ENCODE data around the gene CGAS. TPM values are rescaled to one million over a fixed set of nuclear protein-coding genes. Genes with fewer than 3 reads are reported as not detected.
A peak's percentile ranks its signal among the peaks of the same experiment; 100 is the strongest.

Gene CGAS
- total and polyA plus RNA-seq, 5 donors from 2014 or later, result 9.0 to 24.2 (median 12.8) TPM

DNA sequence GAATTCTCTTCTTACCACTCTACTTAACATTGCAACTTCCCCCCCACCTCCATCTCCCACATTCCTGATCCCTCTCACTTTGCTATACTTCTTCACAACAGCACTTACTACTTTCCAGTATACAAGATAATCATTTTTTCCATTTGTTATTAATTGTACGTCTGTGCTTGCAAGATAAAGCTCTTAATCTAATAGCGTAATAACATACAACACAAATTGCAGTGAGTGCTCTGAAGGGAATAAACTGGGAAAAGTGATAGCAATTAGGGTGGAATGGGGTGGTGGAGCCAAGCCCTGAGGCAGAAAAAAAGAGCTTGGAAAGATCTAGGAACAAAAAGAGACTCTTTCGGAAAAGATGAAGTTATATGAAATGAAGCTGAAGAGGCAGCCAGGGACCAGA, 8.5 kb downstream of the CGAS start:
- Mint-ChIP-seq H3K36me3 (peaks cover 45% of the 10 kb centered on the region), H3K4me3 (peak overlapping the region in 1 of 4 donors; percentile 34), H3K27ac (peak overlapping the region in 2 of 3 donors; percentile 64 to 76), H3K4me1 (peaks cover 25 to 54% (median 42%) of the 10 kb centered on the region in 4 donors), H3K27me3 (no peaks in the 10 kb centered on the region), H3K9me3 (peaks cover 0 to 1% (median 0%) of the 10 kb centered on the region in 7 donors)
- H3K36me3 ChIP-seq (ENCODE audit: control insufficient read depth, insufficient read depth, low read length), result peaks cover 43% of the 10 kb centered on the region
- H3K4me1 ChIP-seq (ENCODE audit: control insufficient read depth, insufficient read depth, low read length, poor library complexity, severe bottlenecking), result peaks cover 18% of the 10 kb centered on the region
- H3K27ac ChIP-seq (ENCODE audit: insufficient read depth, low read length, poor library complexity, severe bottlenecking), result no peak overlapping the region
- no peak overlapping the region for H3K4me3 ChIP-seq (ENCODE audit: low read depth, low read length)
- H3K27me3 ChIP-seq (ENCODE audit: control insufficient read depth, insufficient read depth, low read length), result no peaks in the 10 kb centered on the region
- H3K9me3 ChIP-seq (ENCODE audit: control insufficient read depth in 2 of 2, low read length in 2 of 2), result no peaks in the 10 kb centered on the region
- DNase-seq (no peak), ATAC-seq (ENCODE audit: low read depth in 2 of 2) (no peak)

DNA sequence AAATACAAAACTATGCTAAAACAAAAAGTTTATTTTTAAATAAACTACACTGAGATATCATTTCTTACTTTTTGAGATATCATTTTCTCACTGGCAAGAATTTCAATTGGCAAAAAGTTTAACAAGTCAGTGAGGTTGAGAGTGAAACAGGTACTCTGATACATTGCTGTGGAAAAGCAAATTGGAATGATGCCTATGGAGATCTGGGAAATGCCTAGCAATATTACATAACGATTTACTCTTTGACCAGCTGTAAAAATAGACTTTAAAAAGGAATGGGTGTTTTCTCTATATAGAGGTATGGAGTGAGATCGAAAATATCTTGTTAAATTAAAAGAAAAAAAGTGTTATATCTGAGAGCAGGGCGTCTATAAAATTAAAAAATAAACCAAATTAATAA, 16.9 kb downstream of the CGAS start:
- Histone ChIP-seq H3K36me3 (ENCODE audit: control insufficient read depth, insufficient read depth, low read length) (peaks cover 50% of the 10 kb centered on the region), H3K27me3 (ENCODE audit: control insufficient read depth, insufficient read depth, low read length) (no peaks in the 10 kb centered on the region), H3K4me3 (ENCODE audit: low read depth, low read length) (no peak overlapping the region), H3K4me1 (ENCODE audit: control insufficient read depth, insufficient read depth, low read length, poor library complexity, severe bottlenecking) (no peaks in the 10 kb centered on the region), H3K27ac (ENCODE audit: insufficient read depth, low read length, poor library complexity, severe bottlenecking) (no peak overlapping the region), H3K9me3 (ENCODE audit: control insufficient read depth in 2 of 2, low read length in 2 of 2) (no peaks in the 10 kb centered on the region)
- peaks cover 30% of the 10 kb centered on the region for H3K36me3 Mint-ChIP-seq
- H3K4me1 Mint-ChIP-seq, result peaks cover 6 to 21% (median 15%) of the 10 kb centered on the region in 4 donors
- H3K27me3 Mint-ChIP-seq, result no peaks in the 10 kb centered on the region
- H3K4me3 Mint-ChIP-seq, result no peak overlapping the region
- H3K27ac Mint-ChIP-seq, result no peak overlapping the region
- ATAC-seq (ENCODE audit: low read depth in 2 of 2), result no peak
- DNase-seq, result no peak
- no peaks in the 10 kb centered on the region for H3K9me3 Mint-ChIP-seq

DNA sequence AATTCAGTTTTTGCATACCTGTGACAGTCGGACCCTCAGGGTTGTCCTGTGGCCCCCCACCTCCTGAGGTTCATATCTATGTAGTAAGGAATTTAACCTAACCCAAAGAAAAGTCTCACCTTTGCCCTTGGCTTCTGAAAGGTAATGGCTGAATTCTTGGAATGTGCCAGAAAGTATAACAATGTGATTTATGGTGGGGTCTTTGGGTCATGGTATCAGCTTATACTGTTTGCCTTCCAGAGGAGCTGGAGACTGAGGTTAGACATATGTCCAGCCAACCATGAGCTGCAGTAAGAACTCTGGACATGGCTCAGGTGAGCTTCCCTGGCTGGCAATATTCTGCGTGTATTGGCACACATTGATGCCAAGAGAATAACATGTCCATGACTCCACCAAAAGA, 30.6 kb downstream of the CGAS start:
- Mint-ChIP-seq H3K27me3 (no peaks in the 10 kb centered on the region), H3K4me1 (peaks cover 0 to 32% (median 20%) of the 10 kb centered on the region in 4 donors), H3K4me3 (peak overlapping the region in 2 of 4 donors; percentile 46 to 70), H3K36me3 (peaks cover 19% of the 10 kb centered on the region), H3K9me3 (no peaks in the 10 kb centered on the region), H3K27ac (peak overlapping the region; percentile 90 to 98 (median 92))
- DNase-seq, result no peak
- Histone ChIP-seq H3K4me3 (ENCODE audit: low read depth, low read length) (peak overlapping the region; percentile 71), H3K9me3 (ENCODE audit: control insufficient read depth in 2 of 2, low read length in 2 of 2) (no peaks in the 10 kb centered on the region), H3K36me3 (ENCODE audit: control insufficient read depth, insufficient read depth, low read length) (peaks cover 14% of the 10 kb centered on the region), H3K27ac (ENCODE audit: insufficient read depth, low read length, poor library complexity, severe bottlenecking) (peak overlapping the region; percentile 86), H3K4me1 (ENCODE audit: control insufficient read depth, insufficient read depth, low read length, poor library complexity, severe bottlenecking) (peaks cover 24% of the 10 kb centered on the region), H3K27me3 (ENCODE audit: control insufficient read depth, insufficient read depth, low read length) (no peaks in the 10 kb centered on the region)
- no peak for ATAC-seq (ENCODE audit: low read depth in 2 of 2)

DNA sequence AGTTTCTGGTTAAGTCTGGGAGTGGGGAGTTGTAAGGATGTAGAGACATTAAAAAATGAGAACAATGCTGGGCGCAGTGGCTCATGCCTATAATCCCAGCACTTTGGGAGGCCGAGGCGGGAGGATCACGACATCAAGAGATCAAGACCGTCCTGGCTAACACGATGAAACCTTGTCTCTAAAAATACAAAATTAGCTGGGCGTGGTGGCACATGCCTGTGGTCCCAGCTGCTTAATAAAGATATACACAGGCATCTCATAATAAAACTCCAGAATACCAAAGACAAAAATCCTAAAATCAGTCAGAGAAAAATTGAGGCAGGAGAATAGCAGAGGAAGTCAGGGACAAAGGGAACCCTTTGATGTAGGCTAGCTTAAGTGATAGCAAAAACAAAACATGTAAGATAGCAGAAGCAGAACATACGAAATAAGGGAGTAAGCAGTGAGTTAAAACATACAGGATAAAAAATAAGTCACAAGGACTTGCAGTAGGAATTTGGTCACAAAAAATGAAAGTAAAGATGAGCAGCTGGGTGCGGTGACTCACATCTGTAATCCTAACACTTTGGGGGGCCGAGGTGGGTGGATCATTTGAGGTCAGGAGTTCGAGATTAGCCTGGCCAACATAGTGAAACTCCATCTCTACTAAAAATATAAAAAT, 33.9 kb downstream of the CGAS start:
- ATAC-seq (ENCODE audit: low read depth in 2 of 2), result no peak

DNA sequence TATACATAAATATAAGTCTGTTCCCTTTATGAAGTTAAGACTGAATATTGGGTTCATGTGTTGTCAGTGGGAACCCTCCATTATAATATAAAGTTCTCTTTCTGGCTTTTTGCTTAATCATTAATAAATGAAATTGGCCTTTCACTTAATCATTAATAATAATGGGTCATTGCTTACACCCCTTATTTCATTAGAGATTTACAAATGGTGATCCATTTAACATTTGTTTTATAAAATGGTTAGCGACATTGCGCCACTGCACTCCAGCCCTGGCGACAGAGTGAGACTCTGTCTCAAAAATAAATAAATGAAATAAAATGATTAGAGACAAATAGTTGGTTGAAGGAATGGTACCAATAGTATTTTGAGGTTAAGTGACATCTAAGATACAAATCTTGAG, 39.0 kb downstream of the CGAS start:
- H3K27me3 Mint-ChIP-seq, result no peaks in the 10 kb centered on the region
- no peak for ATAC-seq (ENCODE audit: low read depth in 2 of 2)
- no peaks in the 10 kb centered on the region for H3K27me3 ChIP-seq (ENCODE audit: control insufficient read depth, insufficient read depth, low read length)
- no peaks in the 10 kb centered on the region for H3K4me1 ChIP-seq (ENCODE audit: control insufficient read depth, insufficient read depth, low read length, poor library complexity, severe bottlenecking)
- H3K36me3 ChIP-seq (ENCODE audit: control insufficient read depth, insufficient read depth, low read length), result peaks cover under 1% of the 10 kb centered on the region
- H3K4me3 ChIP-seq (ENCODE audit: low read depth, low read length), result no peak overlapping the region
- H3K4me3 Mint-ChIP-seq, result no peak overlapping the region
- no peak overlapping the region for H3K27ac ChIP-seq (ENCODE audit: insufficient read depth, low read length, poor library complexity, severe bottlenecking)
- DNase-seq, result no peak
- no peak overlapping the region for H3K27ac Mint-ChIP-seq
- peaks cover 14% of the 10 kb centered on the region for H3K36me3 Mint-ChIP-seq
- H3K9me3 Mint-ChIP-seq, result no peaks in the 10 kb centered on the region
- H3K4me1 Mint-ChIP-seq, result peaks cover 0 to under 1% (median 0%) of the 10 kb centered on the region in 4 donors
- H3K9me3 ChIP-seq (ENCODE audit: control insufficient read depth in 2 of 2, low read length in 2 of 2), result no peaks in the 10 kb centered on the region

More for the DNA sequence above, 33.9 kb downstream of the CGAS start:
- Mint-ChIP-seq H3K27ac (peak overlapping the region in 1 of 3 donors; percentile 39), H3K36me3 (peaks cover 21% of the 10 kb centered on the region), H3K9me3 (no peaks in the 10 kb centered on the region), H3K4me1 (peaks cover 0 to 21% (median 16%) of the 10 kb centered on the region in 4 donors), H3K4me3 (peak overlapping the region in 2 of 4 donors; percentile 39 to 70), H3K27me3 (no peaks in the 10 kb centered on the region)
- Histone ChIP-seq H3K4me3 (ENCODE audit: low read depth, low read length) (no peak overlapping the region), H3K27me3 (ENCODE audit: control insufficient read depth, insufficient read depth, low read length) (no peaks in the 10 kb centered on the region), H3K4me1 (ENCODE audit: control insufficient read depth, insufficient read depth, low read length, poor library complexity, severe bottlenecking) (peaks cover 21% of the 10 kb centered on the region), H3K27ac (ENCODE audit: insufficient read depth, low read length, poor library complexity, severe bottlenecking) (no peak overlapping the region), H3K36me3 (ENCODE audit: control insufficient read depth, insufficient read depth, low read length) (peaks cover 5% of the 10 kb centered on the region), H3K9me3 (ENCODE audit: control insufficient read depth in 2 of 2, low read length in 2 of 2) (no peaks in the 10 kb centered on the region)
- DNase-seq, result no peak

DNA sequence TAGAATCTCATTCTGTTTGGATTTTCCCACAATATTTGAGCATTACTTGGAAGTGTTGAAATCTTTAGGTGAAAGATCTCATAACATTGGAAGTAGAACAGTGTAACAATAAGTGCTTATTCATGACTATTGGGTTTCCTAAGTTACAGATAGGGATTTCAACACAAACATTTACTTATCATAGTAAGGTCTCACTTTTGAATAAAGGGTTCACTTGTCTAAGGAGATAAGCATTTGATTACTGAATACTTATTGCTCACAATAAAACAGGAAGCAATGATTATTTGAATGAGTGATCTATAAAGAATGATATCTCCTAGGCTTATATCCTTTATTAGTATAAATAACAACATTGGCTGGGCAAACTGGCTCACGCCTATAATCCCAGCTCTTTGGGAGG, 42.7 kb downstream of the CGAS start:
- Mint-ChIP-seq H3K9me3 (no peaks in the 10 kb centered on the region), H3K4me3 (no peak overlapping the region), H3K27ac (no peak overlapping the region), H3K4me1 (peaks cover 0 to 6% (median 0%) of the 10 kb centered on the region in 4 donors), H3K36me3 (no peaks in the 10 kb centered on the region), H3K27me3 (no peaks in the 10 kb centered on the region)
- ATAC-seq (ENCODE audit: low read depth in 2 of 2) (no peak), DNase-seq (no peak)
- H3K27ac ChIP-seq (ENCODE audit: insufficient read depth, low read length, poor library complexity, severe bottlenecking), result no peak overlapping the region
- H3K4me3 ChIP-seq (ENCODE audit: low read depth, low read length), result no peak overlapping the region
- H3K36me3 ChIP-seq (ENCODE audit: control insufficient read depth, insufficient read depth, low read length), result no peaks in the 10 kb centered on the region
- no peaks in the 10 kb centered on the region for H3K4me1 ChIP-seq (ENCODE audit: control insufficient read depth, insufficient read depth, low read length, poor library complexity, severe bottlenecking)
- H3K9me3 ChIP-seq (ENCODE audit: control insufficient read depth in 2 of 2, low read length in 2 of 2), result no peaks in the 10 kb centered on the region
- H3K27me3 ChIP-seq (ENCODE audit: control insufficient read depth, insufficient read depth, low read length), result no peaks in the 10 kb centered on the region

DNA sequence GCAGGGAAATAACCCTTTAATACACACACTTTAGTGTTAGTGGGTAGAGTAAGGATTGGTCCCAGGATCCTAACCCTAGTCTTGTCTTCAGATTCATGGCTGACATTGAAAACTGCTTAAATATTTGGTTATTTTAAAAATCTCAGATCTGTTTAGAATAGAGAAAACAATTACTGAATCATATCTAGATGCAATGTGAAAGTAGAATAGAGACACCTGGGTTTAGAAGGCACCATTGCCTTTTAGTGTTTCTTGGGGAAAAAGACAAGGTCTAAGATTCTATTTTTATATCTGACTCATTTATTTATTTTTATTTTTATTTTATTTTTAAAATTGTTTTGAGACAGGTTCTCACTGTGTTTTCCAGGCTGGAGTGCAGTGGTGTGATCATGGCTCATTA, 51.4 kb downstream of the CGAS start:
- no peak overlapping the region for H3K4me3 Mint-ChIP-seq
- H3K27ac Mint-ChIP-seq, result no peak overlapping the region
- no peak overlapping the region for H3K27ac ChIP-seq (ENCODE audit: insufficient read depth, low read length, poor library complexity, severe bottlenecking)
- no peaks in the 10 kb centered on the region for H3K9me3 ChIP-seq (ENCODE audit: control insufficient read depth in 2 of 2, low read length in 2 of 2)
- DNase-seq (no peak), ATAC-seq (ENCODE audit: low read depth in 2 of 2) (no peak)
- no peaks in the 10 kb centered on the region for H3K27me3 Mint-ChIP-seq
- H3K4me1 ChIP-seq (ENCODE audit: control insufficient read depth, insufficient read depth, low read length, poor library complexity, severe bottlenecking), result no peaks in the 10 kb centered on the region
- H3K4me1 Mint-ChIP-seq, result peaks cover 0 to 10% (median 1%) of the 10 kb centered on the region in 4 donors
- no peak overlapping the region for H3K4me3 ChIP-seq (ENCODE audit: low read depth, low read length)
- H3K36me3 ChIP-seq (ENCODE audit: control insufficient read depth, insufficient read depth, low read length), result no peaks in the 10 kb centered on the region
- no peaks in the 10 kb centered on the region for H3K36me3 Mint-ChIP-seq
- no peaks in the 10 kb centered on the region for H3K9me3 Mint-ChIP-seq
- no peaks in the 10 kb centered on the region for H3K27me3 ChIP-seq (ENCODE audit: control insufficient read depth, insufficient read depth, low read length)

DNA sequence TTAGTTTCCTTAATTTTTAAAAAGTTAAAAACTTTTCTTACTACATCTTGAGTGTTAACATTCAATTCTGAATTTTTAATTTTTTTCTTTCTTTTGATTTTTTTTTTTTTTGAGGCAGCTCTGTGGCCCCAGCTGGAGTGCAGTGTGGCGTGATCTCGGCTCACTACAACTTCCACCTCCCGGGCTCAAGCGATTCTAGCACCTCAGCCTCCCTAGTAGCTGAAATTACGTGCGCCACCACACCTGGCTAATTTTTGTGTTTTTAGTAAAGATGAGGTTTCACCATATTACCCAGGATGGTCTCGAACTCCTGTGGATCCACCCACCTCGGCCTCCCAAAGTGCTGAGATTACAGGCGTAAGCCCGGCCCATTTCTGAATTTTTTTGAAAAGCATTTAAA, 56.2 kb downstream of the CGAS start:
- Histone ChIP-seq H3K27ac (ENCODE audit: insufficient read depth, low read length, poor library complexity, severe bottlenecking) (no peak overlapping the region), H3K9me3 (ENCODE audit: control insufficient read depth in 2 of 2, low read length in 2 of 2) (no peaks in the 10 kb centered on the region), H3K4me1 (ENCODE audit: control insufficient read depth, insufficient read depth, low read length, poor library complexity, severe bottlenecking) (no peaks in the 10 kb centered on the region), H3K4me3 (ENCODE audit: low read depth, low read length) (no peak overlapping the region), H3K36me3 (ENCODE audit: control insufficient read depth, insufficient read depth, low read length) (no peaks in the 10 kb centered on the region), H3K27me3 (ENCODE audit: control insufficient read depth, insufficient read depth, low read length) (no peaks in the 10 kb centered on the region)
- Mint-ChIP-seq H3K36me3 (no peaks in the 10 kb centered on the region), H3K27me3 (no peaks in the 10 kb centered on the region), H3K4me3 (no peak overlapping the region), H3K9me3 (peaks cover 0 to 1% (median 0%) of the 10 kb centered on the region in 7 donors), H3K4me1 (peaks cover 6 to 27% (median 11%) of the 10 kb centered on the region in 4 donors), H3K27ac (peak overlapping the region in 1 of 3 donors; percentile 47)
- no peak for ATAC-seq (ENCODE audit: low read depth in 2 of 2)
- DNase-seq, result no peak
